ENCODE data around the gene TTC34. TPM values are rescaled to one million over a fixed set of nuclear protein-coding genes. Genes with fewer than 3 reads are reported as not detected.
"Not testable (repeated sequence)": the region's sequence is repeated elsewhere in the genome, so short reads cannot be mapped to it uniquely, and the experiment has no call there.

The TTC34 gene
- total and polyA plus RNA-seq, 5 donors = 0.27 to 1.5 (median 0.63) TPM

DNA sequence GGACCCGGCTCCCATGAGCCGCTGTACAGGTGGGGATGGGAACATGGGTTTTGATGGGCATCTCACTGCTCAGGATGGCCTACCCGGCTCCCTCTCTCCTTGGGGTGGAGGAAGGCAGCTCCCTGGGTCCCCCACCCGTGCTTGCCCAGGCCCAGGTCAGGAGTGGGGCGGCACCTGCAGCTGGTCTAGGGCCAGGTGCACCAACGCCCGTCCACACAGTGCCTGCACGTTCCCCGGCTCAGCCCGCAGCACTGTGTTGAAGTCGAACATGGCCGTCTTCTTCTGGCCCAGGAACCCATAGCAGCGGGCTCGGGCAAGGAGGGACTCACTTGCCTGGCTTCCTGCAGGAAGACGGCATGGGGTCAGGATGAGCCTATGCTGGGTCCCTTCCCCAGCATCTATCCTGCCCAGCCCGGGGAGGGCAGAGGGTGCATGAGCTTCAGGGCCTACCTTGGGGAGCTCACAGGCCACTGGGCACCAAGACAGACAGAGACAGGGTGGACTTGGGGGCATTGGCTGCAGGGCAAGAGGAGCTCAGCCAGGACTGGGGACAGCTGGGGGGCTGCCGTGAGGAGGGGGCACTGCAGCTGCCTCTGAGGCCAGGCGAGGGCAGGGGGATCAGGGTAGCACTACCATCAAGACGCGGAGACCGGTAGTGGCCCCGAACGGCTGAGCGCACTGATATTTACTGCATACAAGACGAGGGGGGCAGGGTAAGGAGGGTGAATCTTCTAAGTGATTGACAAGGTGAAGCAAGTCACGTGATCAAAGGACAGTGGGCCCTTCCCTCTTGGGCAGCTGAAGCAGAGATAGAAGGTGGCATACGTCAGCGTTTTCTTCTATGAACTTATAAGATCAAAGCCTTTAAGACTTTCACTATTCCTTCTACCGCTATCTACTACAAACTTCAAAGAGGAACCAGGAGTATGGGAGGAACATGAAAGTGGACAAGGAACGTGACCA is 17.8 kb downstream of the TTC34 start:
- Histone ChIP-seq H3K4me3 (ENCODE audit: low read length) (no peak overlapping the region), H3K27me3 (ENCODE audit: control insufficient read depth, insufficient read depth) (no peaks in the 10 kb centered on the region), H3K4me1 (ENCODE audit: control insufficient read depth, insufficient read depth, low read length) (no peaks in the 10 kb centered on the region), H3K9me3 (ENCODE audit: control insufficient read depth, low read length) (no peaks in the 10 kb centered on the region), H3K27ac (ENCODE audit: low read length) (no peak overlapping the region)
- intact Hi-C loops (cut with DNase I) = no loop called here
- DNase-seq (peak; percentile 2 to 42 (median 16)), ATAC-seq (peak in 1 of 2 donors; percentile 10)
- 81% methylated on average over 30 of the region's 30 CpGs for WGBS

DNA sequence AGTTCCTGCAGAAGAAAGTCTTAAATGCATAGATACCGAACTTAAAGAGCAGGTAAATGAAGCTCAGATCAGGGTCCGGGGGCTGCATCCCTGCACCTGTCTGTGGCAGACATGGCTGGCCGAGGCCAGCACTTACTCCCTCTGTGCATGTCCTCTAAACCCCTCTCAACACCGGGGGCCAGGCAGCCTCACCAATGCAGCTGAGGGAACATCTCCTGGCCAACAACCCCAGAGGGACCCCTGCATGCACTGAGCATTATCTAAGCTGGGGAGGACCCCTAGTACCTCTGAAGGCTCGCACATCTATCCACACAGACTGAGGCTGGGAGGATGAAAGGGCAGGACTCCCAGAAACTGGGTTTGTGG is 18.4 kb downstream of the TTC34 start:
- H3K27me3 ChIP-seq (ENCODE audit: control insufficient read depth, insufficient read depth) = no peaks in the 10 kb centered on the region
- H3K9me3 ChIP-seq (ENCODE audit: control insufficient read depth, low read length) = no peaks in the 10 kb centered on the region
- no peaks in the 10 kb centered on the region for H3K4me1 ChIP-seq (ENCODE audit: control insufficient read depth, insufficient read depth, low read length)
- 80% methylated on average over 5 of the region's 5 CpGs for WGBS
- no peak overlapping the region for H3K27ac ChIP-seq (ENCODE audit: low read length)
- intact Hi-C loops (cut with DNase I) = no loop called here
- H3K4me3 ChIP-seq (ENCODE audit: low read length) = no peak overlapping the region
- DNase-seq (no peak), ATAC-seq (no peak)

DNA sequence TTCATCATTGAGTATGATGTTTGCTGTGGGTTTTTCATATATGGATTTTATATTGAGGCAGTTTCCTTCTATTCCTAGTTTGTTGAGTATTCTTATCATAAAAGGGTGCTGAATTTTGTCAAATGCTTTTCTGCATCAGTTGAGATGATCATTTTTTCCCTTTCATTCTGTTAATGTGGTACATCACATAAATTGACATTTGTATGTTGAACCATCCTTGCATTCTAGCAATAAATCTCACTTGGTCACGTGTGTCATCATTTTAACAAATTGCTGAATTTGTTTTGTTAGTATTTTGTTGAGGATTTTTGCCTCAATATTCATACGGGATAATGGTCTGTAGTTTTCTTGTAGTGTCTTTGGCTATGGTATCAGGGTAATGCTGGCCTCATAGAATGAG is 19.9 kb downstream of the TTC34 start:
- Histone ChIP-seq H3K27me3 (ENCODE audit: control insufficient read depth, insufficient read depth) (no peaks in the 10 kb centered on the region), H3K9me3 (ENCODE audit: control insufficient read depth, low read length) (no peaks in the 10 kb centered on the region), H3K4me3 (ENCODE audit: low read length) (no peak overlapping the region), H3K27ac (ENCODE audit: low read length) (no peak overlapping the region), H3K4me1 (ENCODE audit: control insufficient read depth, insufficient read depth, low read length) (no peaks in the 10 kb centered on the region)
- WGBS = 72% methylated on average over 2 of the region's 2 CpGs
- no peak for ATAC-seq
- DNase-seq = no peak
- intact Hi-C loops (cut with DNase I) = no loop called here

DNA sequence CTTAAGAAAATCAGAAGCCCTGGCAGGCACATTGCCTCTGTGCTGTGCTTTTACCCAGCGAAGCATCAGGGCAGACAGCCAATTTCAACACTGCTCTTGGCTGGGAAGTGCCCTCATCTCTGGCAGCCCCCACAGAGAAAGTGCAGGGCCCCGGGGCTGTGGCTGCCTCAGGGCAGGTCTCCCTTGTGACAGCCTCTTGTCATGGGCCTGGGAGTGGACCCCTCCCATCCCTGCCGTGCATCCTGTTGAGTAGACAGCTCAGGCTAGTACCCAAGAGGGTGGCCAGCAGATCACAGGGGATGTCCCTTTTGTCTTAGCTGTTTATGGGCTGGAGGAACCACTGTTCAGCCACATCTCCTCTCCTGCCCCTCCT is 23.3 kb downstream of the TTC34 start:
- intact Hi-C loops (cut with DNase I) = no loop called here
- WGBS = 3% methylated on average over 3 of the region's 3 CpGs
- peak in 1 of 2 donors; percentile 22 for ATAC-seq

DNA sequence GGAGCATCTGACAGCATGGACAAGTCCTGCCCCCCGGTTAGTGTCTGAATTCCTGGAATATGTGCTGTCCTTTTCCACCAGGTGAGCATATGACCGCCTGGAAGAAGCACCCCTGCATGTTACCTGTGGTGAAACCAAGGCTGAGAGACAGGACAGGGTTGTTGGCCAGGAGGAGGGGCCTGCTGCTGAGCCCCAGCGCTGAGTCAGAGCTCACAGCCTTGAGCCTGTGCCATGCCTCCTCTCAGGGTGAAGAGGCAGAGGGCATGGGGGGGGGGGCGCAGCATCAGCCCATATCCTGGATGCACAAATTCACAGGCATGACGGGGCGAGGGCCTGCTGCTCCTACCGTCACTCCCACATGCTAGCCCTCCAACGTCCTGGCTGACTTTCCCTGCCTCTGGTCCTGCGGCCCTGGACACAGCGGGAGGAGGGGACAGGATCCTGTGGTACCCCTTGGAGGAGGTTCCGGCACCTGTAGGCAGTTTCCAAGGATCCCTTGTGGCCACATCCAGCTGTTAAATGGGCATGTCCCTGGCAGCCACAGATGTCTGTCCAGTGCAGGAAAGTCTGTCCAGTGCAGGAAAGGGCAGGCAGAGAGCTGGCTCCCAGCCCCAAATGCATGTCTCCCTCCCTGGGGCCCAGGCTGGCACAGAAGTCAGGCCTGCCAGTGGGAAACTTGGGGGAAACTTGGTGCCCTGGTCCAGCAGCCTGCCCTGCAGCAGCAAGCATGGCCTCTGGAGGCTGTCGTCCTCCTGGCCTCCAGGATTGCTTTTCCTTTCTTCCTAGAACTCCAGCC is 23.9 kb downstream of the TTC34 start:
- intact Hi-C loops (cut with DNase I) = no loop called here
- no peaks in the 10 kb centered on the region for H3K27me3 ChIP-seq (ENCODE audit: control insufficient read depth, insufficient read depth)
- peak in 1 of 3 donors; percentile 35 for DNase-seq
- 50% methylated on average over 12 of the region's 12 CpGs for WGBS
- no peak overlapping the region for H3K4me3 ChIP-seq (ENCODE audit: low read length)
- no peak overlapping the region for H3K27ac ChIP-seq (ENCODE audit: low read length)
- H3K9me3 ChIP-seq (ENCODE audit: control insufficient read depth, low read length) = no peaks in the 10 kb centered on the region
- no peaks in the 10 kb centered on the region for H3K4me1 ChIP-seq (ENCODE audit: control insufficient read depth, insufficient read depth, low read length)
- no peak for ATAC-seq

More for the DNA sequence above, 23.3 kb downstream of the TTC34 start:
- no peak overlapping the region for H3K27ac ChIP-seq (ENCODE audit: low read length)
- no peak overlapping the region for H3K4me3 ChIP-seq (ENCODE audit: low read length)
- DNase-seq = peak in 1 of 3 donors; percentile 39
- no peaks in the 10 kb centered on the region for H3K27me3 ChIP-seq (ENCODE audit: control insufficient read depth, insufficient read depth)
- no peaks in the 10 kb centered on the region for H3K4me1 ChIP-seq (ENCODE audit: control insufficient read depth, insufficient read depth, low read length)
- no peaks in the 10 kb centered on the region for H3K9me3 ChIP-seq (ENCODE audit: control insufficient read depth, low read length)

DNA sequence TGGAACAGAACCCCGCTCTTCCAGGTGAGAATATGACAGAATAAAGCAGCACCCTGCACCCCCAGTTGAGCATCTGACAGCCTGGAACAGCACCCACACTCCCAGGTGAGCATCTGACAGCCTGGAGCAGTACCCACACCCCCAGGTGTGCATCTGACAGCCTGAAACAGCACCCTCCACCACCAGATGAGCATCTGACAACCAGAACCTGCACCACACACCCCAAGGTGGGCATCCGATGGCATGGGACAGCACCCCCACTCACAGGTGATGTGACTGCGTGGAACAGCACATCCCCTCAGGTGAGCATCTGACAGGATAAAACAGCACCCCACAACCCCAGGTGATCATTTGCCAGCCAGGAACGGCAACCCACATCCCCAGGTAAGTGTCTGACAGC is 26.2 kb downstream of the TTC34 start:
- H3K4me3 ChIP-seq (ENCODE audit: low read length); H3K9me3 ChIP-seq (ENCODE audit: control insufficient read depth, low read length); ATAC-seq; H3K4me1 ChIP-seq (ENCODE audit: control insufficient read depth, insufficient read depth, low read length); H3K27me3 ChIP-seq (ENCODE audit: control insufficient read depth, insufficient read depth); H3K27ac ChIP-seq (ENCODE audit: low read length); DNase-seq; intact Hi-C loops (cut with DNase I): not testable (repeated sequence)
- 67% methylated on average over 4 of the region's 4 CpGs for WGBS

DNA sequence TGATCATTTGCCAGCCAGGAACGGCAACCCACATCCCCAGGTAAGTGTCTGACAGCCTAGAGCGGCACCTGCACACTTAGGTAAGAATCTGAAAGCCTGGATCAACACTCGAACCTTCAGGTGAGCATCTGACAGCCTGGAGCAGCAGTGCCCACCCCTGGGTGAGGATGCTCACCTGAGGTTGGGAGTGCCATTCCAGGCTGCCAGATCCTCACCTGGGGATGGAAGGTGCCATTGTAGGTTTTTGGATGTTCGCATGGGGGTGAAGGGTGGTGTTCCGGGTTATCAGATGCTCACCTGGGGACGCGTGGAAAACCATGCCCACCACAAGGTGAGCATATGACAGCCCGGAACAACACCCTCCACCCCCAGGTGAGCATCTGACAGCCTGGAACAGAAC is 33.4 kb downstream of the TTC34 start:
- H3K4me3 ChIP-seq (ENCODE audit: low read length); H3K9me3 ChIP-seq (ENCODE audit: control insufficient read depth, low read length); ATAC-seq; DNase-seq; intact Hi-C loops (cut with DNase I); H3K27me3 ChIP-seq (ENCODE audit: control insufficient read depth, insufficient read depth); H3K4me1 ChIP-seq (ENCODE audit: control insufficient read depth, insufficient read depth, low read length); H3K27ac ChIP-seq (ENCODE audit: low read length): not testable (repeated sequence)
- 64% methylated on average over 8 of the region's 8 CpGs for WGBS

DNA sequence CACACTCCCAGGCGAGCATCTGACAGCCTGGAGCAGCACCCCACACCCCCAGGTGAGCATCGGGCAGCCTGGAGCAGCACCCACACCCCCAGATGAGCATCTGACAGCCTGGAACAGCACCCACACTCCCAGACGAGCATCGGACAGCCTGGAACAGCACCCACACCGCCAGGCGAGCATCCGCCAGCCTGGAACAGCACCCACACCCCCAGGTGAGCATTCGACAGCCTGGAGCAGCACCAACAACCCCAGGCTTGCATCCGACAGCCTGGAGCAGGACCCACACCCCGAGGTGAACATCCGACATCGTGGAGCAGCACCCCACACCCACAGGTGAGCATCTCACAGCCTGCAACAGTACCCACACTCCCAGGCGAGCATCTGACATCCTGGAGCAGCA is 42.1 kb downstream of the TTC34 start:
- ATAC-seq; H3K9me3 ChIP-seq (ENCODE audit: control insufficient read depth, low read length); H3K27ac ChIP-seq (ENCODE audit: low read length); H3K4me1 ChIP-seq (ENCODE audit: control insufficient read depth, insufficient read depth, low read length); DNase-seq; intact Hi-C loops (cut with DNase I); H3K4me3 ChIP-seq (ENCODE audit: low read length); H3K27me3 ChIP-seq (ENCODE audit: control insufficient read depth, insufficient read depth): not testable (repeated sequence)
- WGBS = 57% methylated on average over 9 of the region's 13 CpGs

DNA sequence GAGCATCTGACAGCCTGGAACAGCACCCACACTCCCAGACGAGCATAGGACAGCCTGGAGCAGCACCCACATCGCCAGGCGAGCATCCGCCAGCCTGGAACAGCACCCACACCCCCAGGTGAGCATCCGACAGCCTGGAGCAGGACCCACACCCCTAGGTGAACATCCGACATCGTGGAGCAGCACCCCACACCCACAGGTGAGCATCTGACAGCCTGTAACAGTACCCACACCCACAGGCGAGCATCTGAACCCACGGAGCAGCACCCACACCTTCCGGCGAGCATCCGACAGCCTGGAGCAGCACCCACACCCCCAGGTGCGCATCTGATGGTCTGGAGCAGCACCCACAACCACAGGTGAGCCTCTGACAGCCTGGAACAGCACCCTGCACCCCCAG is 44.0 kb downstream of the TTC34 start:
- H3K4me3 ChIP-seq (ENCODE audit: low read length); H3K4me1 ChIP-seq (ENCODE audit: control insufficient read depth, insufficient read depth, low read length); DNase-seq; H3K9me3 ChIP-seq (ENCODE audit: control insufficient read depth, low read length); H3K27me3 ChIP-seq (ENCODE audit: control insufficient read depth, insufficient read depth); intact Hi-C loops (cut with DNase I); H3K27ac ChIP-seq (ENCODE audit: low read length); ATAC-seq: not testable (repeated sequence)
- 64% methylated on average over 6 of the region's 13 CpGs for WGBS

DNA sequence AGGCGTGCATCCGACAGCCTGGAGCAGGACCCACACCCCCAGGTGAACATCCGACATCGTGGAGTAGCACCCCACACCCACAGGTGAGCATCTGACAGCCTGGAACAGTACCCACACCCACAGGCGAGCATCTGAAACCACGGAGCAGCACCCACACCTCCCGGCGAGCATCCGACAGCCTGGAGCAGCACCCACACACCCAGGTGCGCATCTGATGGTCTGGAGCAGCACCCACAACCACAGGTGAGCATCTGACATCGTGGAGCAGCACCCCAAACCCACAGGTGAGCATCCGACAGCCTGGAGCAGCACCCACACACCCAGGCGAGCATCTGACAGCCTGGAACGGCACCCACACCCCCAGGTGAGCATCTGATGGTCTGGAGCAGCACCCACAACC is 46.1 kb downstream of the TTC34 start:
- H3K4me3 ChIP-seq (ENCODE audit: low read length); H3K9me3 ChIP-seq (ENCODE audit: control insufficient read depth, low read length); intact Hi-C loops (cut with DNase I); DNase-seq; ATAC-seq; H3K27me3 ChIP-seq (ENCODE audit: control insufficient read depth, insufficient read depth); H3K27ac ChIP-seq (ENCODE audit: low read length); H3K4me1 ChIP-seq (ENCODE audit: control insufficient read depth, insufficient read depth, low read length): not testable (repeated sequence)
- 51% methylated on average over 10 of the region's 14 CpGs for WGBS

DNA sequence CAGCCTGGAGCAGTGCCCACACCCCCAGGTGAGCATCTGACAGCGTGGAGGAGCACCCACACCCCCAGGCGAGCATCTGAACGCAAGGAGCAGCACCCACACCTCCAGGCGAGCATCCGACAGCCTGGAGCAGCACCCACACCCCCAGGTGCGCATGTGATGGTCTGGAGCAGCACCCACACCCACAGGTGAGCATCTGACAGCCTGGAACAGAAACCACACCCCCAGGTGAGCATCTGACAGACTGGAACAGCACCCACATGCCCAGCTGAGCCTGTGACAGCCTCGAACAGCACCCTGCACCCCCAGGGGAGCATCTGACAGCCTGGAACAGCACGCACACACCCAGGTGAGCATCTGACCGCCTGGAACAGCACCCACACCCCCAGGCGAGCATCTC is 46.9 kb downstream of the TTC34 start:
- H3K9me3 ChIP-seq (ENCODE audit: control insufficient read depth, low read length); H3K27me3 ChIP-seq (ENCODE audit: control insufficient read depth, insufficient read depth); ATAC-seq; H3K27ac ChIP-seq (ENCODE audit: low read length); DNase-seq; H3K4me1 ChIP-seq (ENCODE audit: control insufficient read depth, insufficient read depth, low read length); H3K4me3 ChIP-seq (ENCODE audit: low read length); intact Hi-C loops (cut with DNase I): not testable (repeated sequence)
- 38% methylated on average over 6 of the region's 10 CpGs for WGBS
